Stimulated activated CD4-positive, alpha-beta T cell treated with anti-CD3 and anti-CD28 coated beads, TNF-alpha, amount 100 ng/mL, for 4 hours (primary cell): Measurements from ENCODE around the gene LIMCH1.

Experiments used
- DNase-seq, 3 experiments: peaks; one replicate each; pipeline ENCODE4 v3.0.0-alpha.2; 2020; ENCODE audit warnings: low read depth in 3 of 3

The LIMCH1 gene

DNA sequence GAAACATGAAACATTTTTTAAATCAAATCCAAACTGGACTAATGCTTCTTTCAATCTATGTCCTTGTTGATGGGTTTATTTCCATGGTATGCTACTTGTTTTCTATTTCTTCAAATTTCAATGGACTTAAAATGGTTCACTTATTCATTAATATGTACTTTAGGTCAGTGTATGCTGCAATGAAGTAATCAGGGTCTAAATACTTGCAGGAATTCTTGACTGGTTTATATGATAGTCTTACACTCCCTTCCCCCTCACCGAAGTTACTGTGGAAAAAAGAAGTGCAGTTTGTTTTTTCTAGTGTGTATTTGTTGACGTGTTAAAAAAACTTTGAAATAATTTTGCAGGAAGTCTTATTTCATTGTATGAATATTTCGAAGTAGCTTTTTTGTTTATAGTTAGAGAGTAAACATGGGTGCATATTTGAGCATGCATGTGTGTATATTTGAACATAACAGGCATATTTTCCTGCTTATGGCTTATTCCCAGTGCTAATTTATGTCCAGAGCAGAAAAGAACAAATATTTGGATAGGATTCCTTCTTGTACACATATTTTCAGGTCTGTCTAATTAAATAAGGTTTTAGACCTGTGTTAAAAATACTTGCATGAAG lies 65.0 kb downstream of the LIMCH1 start:
- DNase-seq = no peak

GRCh38 chr4:41609851-41610250 lies 71.9 kb downstream of the LIMCH1 start:
- no peak for DNase-seq

- DNase-seq = no peak
Measured at GRCh38 chr4:41610474-41610873, 72.5 kb downstream of the LIMCH1 start.

DNA sequence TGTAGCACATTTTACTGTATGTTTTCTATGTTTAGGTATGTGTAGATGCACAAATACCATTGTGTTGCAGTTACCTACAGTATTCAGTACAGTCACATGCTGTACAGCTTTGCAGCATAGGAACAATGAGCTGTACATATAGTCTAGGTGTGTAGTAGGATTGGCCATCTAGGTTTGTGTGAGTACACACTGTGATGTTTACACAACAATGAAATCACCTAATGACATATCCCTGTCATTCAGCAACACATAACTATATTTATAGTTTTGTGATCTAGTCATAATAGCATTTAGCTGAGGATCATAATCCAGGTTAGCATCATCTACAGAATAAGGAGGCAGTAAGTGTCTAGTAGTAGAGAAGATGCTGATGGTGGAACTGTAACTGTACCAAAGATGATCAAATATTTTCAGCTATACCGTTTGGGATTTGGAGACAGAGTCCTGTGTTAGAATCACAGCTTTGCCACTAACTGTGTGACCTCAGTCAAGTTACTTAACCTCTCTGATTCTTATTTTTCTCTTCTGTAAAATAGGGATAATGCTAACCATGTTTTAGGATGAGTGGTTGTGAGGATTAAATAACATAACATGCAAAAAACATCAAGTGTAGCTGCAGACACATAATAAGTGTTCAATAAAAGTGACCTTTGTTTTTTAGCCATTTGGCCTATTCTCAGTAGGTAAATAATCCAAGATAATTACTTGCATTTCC lies 73.3 kb downstream of the LIMCH1 start:
- no peak for DNase-seq

- DNase-seq = no peak
Measured at GRCh38 chr4:41611881-41612871, 74.2 kb downstream of the LIMCH1 start.

GRCh38 chr4:41613386-41613785 lies 75.4 kb downstream of the LIMCH1 start:
- no peak for DNase-seq

DNA sequence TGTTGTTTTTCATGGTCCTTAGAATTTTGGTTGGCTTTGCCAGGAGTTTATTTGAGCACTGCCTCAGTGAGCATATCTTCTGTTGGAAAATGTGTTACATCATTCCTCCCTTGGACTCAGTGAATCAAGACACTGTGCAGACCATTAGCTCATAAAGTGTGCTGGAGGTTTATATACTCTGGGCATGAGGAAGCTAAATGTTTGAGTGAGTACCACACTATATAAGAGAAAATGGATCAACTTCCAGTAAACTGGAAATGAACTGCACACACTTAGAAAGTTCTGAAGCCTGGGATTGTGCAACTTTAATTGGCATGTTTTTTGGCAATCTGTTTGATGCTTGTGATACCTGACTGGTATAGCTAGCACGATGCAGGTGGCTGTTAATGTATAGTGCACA lies 75.9 kb downstream of the LIMCH1 start:
- no peak for DNase-seq

DNA sequence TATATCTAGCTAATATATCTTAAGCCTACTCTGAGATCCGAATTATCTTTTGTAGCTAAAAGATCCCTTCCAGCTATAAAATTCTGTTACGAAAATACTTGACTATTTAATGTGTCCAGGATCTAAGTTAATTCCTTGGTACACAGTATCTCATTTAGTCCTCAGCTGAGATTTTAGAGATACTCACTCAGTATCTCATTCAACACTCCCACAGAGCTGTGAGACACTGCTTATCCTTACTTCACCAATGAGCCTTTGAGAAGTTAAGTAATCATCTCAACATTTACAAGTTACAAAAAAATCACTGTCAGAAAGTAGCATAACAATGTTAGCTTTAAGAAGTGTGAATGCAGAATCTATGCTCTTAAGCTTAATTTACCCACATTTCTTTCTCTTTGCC lies 76.6 kb downstream of the LIMCH1 start:
- DNase-seq = no peak

- no peak for DNase-seq
Measured at GRCh38 chr4:41619161-41619560, 81.2 kb downstream of the LIMCH1 start.

DNA sequence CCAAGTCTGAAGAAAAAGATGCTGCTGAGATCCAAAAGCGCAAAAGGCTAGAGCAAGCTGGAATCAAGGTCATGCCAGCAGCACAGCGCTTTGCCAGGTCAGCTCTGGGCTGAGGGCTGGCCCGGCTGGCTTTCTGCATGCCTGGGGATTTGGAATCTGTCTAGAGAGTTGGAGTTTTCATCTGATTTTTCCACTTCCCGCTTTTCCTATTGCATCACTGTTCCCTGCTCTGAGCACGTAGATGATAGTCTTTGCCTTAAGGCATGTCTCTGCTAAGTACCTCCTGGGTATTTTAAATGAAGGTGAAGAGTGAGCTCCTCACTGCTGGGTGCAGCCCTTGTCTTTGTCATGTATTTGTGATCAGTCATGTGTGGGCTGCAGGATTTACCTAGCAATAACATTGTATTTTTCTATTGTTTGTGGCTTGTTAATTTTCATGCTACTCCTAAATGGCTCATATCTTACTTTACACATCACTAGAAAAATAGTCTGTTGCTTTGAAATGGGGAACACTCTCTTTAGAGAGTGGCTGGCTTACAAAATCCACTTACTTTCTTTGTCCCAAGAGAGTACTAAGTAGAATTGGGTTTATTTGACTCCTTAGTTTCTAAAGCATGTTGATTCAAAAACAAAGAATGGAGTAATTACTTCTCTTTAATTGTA lies 82.8 kb downstream of the LIMCH1 start:
- DNase-seq = no peak

DNA sequence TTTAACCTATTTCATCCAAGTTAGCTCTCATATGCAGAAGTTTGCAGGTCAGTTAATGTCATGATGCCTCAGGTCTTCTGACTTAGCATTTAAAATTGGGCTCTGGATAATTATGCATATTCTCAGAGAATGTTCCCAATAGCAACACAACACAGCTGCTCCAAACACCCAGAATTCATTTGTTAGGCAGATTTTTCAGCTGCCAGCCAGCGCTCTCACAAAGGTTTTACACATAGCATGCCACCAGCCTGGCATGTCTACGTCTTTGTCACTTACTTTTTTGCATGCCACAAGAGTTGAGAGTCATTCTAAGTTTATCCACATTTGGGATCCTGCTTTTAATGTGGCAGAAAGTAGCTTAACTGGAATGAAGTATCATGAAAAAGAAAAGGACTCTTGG lies 84.8 kb downstream of the LIMCH1 start:
- DNase-seq = no peak

- DNase-seq = no peak
Measured at GRCh38 chr4:41624765-41625164, 86.8 kb downstream of the LIMCH1 start.

GRCh38 chr4:41625531-41625930 lies 87.6 kb downstream of the LIMCH1 start:
- DNase-seq = no peak

DNA sequence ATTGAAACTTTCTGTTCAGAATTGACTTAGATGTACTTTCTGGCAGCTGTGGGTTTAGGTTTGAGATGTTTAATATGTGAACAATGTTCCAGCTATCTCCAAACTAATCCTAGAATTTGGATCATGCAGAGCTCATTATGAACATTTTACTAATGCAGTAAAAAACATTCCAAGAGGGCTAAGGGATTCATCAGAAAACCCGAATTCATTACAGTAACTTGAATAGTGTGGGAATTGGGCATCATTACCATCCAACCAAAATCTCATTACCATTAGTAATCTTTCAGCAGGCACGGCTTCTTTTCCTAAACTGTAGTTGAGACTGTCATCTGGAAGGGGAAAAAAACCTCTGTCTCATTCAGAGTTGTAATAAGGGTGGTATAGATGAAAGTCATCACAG lies 91.0 kb downstream of the LIMCH1 start:
- no peak for DNase-seq

DNA sequence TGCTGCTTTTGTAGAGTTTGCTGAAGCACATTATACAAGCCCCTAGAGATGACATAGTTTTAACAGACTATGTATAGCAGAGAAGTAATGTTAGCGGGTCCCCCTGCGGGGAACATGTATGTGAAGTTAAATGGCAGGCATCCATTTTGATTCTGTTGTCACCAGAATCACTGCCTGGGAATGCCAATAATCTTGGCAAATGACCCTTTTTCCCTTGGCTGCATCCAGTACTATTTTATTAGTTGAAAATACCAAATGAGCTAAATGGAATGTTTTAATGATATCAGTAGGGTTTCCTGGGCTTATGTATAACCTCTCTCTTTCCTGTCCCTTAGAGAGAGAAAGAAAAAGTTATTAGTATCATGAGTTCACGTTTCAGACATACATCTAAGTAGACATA lies 93.6 kb downstream of the LIMCH1 start:
- no peak for DNase-seq

GRCh38 chr4:41632481-41633073 lies 94.6 kb downstream of the LIMCH1 start:
- no peak for DNase-seq

DNA sequence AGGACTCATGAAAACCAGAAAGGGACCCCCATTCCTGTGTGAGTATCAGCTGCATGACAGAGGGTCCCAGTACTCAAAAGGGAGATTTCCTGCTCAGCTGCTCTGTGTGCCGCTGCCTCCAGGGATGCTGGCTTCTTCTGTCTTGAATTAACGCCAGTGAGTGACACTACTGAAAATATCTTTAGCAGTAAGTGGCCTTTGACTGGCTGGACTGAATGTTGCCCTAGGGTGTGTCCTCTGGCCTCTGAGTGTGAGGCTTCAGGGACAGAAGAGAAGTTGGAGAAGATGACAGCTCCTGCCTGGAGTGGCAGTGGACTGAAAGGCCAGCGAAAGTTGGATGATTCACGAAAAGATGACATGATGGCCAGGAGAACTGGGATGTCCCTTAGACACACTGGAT lies 95.4 kb downstream of the LIMCH1 start:
- DNase-seq = no peak

DNA sequence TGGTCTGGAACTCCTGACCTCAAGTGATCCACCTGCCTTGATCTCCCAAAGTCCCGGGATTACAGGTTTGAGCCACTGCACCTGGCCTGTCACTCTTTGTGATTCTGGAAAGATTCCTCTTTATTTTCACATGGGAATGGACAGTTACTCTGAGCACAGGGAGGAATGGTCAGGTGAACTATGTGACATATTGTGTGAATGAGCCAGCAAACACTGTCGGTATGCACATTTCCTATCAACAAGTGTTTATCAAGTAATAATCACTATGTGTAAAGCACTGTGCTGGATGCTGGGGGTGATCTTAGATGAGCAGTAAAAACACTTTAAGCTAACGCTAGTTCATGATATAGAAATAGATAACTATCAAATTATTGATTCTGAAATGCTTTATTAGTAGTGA lies 97.5 kb downstream of the LIMCH1 start:
- no peak for DNase-seq

GRCh38 chr4:41638203-41638602 lies 100.2 kb downstream of the LIMCH1 start:
- DNase-seq = no peak

- no peak for DNase-seq
Measured at GRCh38 chr4:41638866-41639265, 100.9 kb downstream of the LIMCH1 start.

DNA sequence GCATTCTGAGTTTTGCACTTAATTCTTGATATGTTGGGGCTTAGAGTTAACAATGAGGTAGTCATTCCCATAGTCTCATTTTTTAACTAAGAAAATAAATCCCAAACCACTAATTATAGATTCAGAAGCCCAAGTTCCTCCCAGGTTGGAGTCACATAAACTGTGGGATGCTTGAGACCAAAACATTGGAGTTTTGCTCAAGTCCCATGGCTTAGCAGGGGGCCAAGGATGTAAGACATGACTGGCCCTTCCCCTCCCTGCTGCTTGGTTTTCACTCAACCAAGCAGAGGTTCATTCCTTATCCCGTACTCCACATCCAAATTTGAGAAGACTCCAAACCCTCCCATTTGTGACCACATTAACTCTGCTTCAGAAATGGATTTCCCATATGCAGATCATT lies 101.3 kb downstream of the LIMCH1 start:
- no peak for DNase-seq

DNA sequence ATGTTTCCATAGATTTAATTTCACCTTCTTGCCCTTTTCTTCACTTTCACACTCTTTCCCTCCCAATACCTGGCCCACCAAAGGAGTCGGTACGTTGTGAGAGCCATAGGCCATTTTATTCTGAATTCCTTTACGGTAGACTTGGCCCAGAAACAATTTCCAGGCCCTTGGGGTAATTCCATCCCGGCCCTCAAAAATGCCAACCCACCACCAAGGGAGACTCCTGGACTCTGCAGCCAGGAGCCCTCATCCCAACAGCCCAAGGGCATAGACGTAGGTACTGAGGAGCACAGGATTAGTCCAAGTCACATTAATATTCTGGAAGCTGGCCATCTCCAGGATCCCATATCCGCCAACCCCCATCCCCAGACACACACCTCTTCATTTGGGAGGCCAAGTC lies 102.9 kb downstream of the LIMCH1 start:
- no peak for DNase-seq
